WERI-Rb-1 (cell line): Measurements from ENCODE around the gene BDP1.
A peak's percentile ranks its signal among the peaks of the same experiment; 100 is the strongest.
"Not testable (repeated sequence)": the region's sequence is repeated elsewhere in the genome, so short reads cannot be mapped to it uniquely, and the experiment has no call there.

Experiments
- DNase-seq: peaks from one replicate; pipeline ENCODE4 v3.0.0-alpha.2; 2020
- H3K27ac ChIP-seq: fragments of 250-450 bp; sonication (Bioruptor Pico); 2 replicates; pipeline ENCODE4 v1.5.1; 2020; ENCODE audit warnings: mild to moderate bottlenecking, moderate library complexity
- H3K27me3 ChIP-seq: fragments of 250-450 bp; sonication (Bioruptor Pico); 2 replicates; pipeline ENCODE4 v1.5.1; 2021; ENCODE audit warnings: mild to moderate bottlenecking, low read depth, moderate library complexity; ENCODE audit not compliant: insufficient read depth, severe bottlenecking
- H3K36me3 ChIP-seq: fragments of 250-450 bp; sonication (Bioruptor Pico); 2 replicates; pipeline ENCODE4 v1.5.1; 2020; ENCODE audit warnings: mild to moderate bottlenecking, moderate library complexity
- H3K4me3 ChIP-seq: 2 replicates; pipeline ENCODE4 v1.5.1; 2011; ENCODE audit warnings: low read depth, mild to moderate bottlenecking, control low read depth, low read length
- H3K9me3 ChIP-seq: fragments of 250-450 bp; sonication (Bioruptor Pico); 2 replicates; pipeline ENCODE4 v1.5.1; 2021; ENCODE audit warnings: mild to moderate bottlenecking, moderate library complexity; ENCODE audit not compliant: severe bottlenecking
- TF ChIP-seq, protein P1 (sequence below): IDR thresholded peaks from 2 replicates; pipeline ENCODE4 v1.5.1; 2011; ENCODE audit warnings: low read depth, mild to moderate bottlenecking, control low read depth, inconsistent platforms, low read length

Gene BDP1

DNA sequence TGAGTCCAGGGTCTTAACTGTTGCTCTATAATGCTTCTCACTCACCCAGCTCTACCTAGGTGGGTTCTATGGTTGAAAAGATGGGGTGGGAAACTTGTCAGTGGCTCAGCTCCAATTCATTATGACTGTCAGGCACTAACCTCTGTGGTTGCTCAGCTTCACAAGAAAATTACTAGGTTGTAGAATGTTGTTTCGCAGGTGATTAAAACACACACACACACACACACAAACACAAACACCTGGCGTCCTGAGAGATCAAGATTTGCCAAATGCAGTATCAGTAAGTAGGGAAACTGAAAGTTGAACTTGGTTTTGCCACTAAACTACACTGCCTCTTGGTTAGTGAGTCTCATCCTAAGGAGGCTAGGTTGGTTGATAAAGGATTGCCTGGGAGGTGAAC is 134.5 kb downstream of the BDP1 start:
- H3K27me3 ChIP-seq, result no peaks in the 10 kb centered on the region
- no peaks in the 10 kb centered on the region for H3K9me3 ChIP-seq
- DNase-seq, result no peak
- H3K36me3 ChIP-seq, result no peaks in the 10 kb centered on the region; the same call in 1 of the 2 replicates
- H3K27ac ChIP-seq, result no peak overlapping the region
- no peak overlapping the region for H3K4me3 ChIP-seq
- TF ChIP-seq, protein P1, sequence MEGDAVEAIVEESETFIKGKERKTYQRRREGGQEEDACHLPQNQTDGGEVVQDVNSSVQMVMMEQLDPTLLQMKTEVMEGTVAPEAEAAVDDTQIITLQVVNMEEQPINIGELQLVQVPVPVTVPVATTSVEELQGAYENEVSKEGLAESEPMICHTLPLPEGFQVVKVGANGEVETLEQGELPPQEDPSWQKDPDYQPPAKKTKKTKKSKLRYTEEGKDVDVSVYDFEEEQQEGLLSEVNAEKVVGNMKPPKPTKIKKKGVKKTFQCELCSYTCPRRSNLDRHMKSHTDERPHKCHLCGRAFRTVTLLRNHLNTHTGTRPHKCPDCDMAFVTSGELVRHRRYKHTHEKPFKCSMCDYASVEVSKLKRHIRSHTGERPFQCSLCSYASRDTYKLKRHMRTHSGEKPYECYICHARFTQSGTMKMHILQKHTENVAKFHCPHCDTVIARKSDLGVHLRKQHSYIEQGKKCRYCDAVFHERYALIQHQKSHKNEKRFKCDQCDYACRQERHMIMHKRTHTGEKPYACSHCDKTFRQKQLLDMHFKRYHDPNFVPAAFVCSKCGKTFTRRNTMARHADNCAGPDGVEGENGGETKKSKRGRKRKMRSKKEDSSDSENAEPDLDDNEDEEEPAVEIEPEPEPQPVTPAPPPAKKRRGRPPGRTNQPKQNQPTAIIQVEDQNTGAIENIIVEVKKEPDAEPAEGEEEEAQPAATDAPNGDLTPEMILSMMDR, result no peak

DNA sequence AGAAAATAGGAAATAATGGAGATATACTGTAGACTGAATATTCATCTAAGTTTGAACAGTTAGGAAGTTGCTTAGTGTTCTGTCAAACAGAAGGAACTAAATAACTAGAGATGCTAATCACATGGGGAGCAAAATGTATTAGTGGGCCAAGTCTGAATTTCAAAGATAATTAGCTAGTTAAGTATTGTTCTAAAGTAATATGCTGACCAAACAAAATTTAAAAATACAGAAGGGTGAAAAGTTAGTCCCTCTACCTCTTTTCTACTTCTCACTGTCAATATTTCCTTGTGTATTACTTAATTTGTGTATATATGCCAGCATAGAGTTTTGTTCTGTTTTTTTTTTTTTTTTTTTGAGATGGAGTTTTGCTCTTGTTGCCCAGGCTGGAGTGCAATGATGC is 135.6 kb downstream of the BDP1 start:
- Histone ChIP-seq H3K27me3 (no peaks in the 10 kb centered on the region), H3K27ac (no peak overlapping the region), H3K4me3 (no peak overlapping the region), H3K9me3 (no peaks in the 10 kb centered on the region), H3K36me3 (no peaks in the 10 kb centered on the region; the same call in 1 of the 2 replicates)
- TF ChIP-seq, protein P1, result no peak
- no peak for DNase-seq

DNA sequence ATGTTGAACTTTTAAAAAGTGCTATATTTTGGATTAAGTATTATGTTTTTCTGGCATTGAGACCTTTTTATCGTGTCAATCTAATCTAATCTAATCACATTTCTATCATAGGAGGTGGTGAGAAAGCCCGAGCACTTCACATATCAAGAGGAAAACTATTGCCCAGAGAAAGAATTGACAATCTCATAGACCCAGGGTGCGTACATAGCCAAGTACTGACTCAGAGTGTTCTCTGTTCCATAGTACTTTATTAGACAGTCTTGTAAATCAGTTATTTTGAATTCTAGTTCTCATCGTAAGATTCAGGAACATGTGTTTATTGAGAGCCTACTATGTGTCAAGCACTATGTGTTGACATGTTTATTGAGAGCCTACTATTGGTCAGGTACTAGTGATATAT is 140.7 kb downstream of the BDP1 start:
- Histone ChIP-seq H3K4me3 (no peak overlapping the region), H3K27ac (no peak overlapping the region), H3K9me3 (no peaks in the 10 kb centered on the region), H3K27me3 (no peaks in the 10 kb centered on the region), H3K36me3 (peaks cover 28% of the 10 kb centered on the region)
- TF ChIP-seq, protein P1, result no peak
- no peak for DNase-seq

DNA sequence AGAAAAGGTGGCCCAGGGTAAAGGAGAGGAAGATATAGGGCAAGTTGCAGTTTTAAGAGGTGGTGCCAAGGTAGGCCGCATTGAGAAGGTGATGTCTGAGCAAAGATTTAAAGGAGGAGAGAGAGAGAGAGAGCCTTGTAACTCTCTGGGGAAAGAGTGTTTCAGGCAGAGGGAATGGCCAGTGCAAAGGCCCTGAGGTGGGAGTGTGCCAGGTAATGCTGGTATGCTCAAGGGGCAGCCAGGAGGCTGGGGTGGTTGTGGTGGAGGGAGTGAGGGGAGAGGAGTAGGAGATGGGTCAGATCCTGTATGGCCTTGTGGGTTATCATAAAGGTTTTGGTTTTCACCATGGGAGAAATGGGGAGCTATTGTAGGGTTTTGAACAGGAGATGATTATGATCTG is 141.6 kb downstream of the BDP1 start:
- H3K9me3 ChIP-seq, result no peaks in the 10 kb centered on the region
- H3K27me3 ChIP-seq, result no peaks in the 10 kb centered on the region
- H3K36me3 ChIP-seq, result peaks cover 28% of the 10 kb centered on the region
- no peak for DNase-seq
- no peak overlapping the region for H3K27ac ChIP-seq
- TF ChIP-seq, protein P1, result no peak
- H3K4me3 ChIP-seq, result no peak overlapping the region

DNA sequence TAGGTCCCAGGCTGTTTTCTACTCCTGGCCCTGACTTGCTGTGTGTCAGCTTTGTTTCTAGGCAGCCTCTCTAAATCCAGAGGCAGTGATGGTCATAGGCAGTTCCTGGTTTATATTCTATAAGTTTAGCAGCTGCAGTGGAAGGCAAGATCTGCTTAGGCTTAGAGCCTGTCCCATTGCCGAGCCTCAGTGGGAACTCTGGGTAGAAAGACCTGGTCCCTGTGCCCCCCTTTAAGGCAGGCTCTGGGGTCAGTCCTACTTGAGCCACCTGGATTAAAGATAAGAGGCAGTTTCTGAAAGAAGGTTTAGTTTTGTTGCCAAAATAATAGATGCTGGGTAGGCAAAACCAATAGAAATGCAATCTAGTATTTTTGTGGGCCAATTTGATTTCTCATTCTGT is 145.3 kb downstream of the BDP1 start:
- DNase-seq, result no peak
- Histone ChIP-seq H3K27me3 (no peaks in the 10 kb centered on the region), H3K4me3 (no peak overlapping the region), H3K27ac (no peak overlapping the region), H3K9me3 (no peaks in the 10 kb centered on the region), H3K36me3 (peaks cover 31% of the 10 kb centered on the region)
- TF ChIP-seq, protein P1, result no peak

DNA sequence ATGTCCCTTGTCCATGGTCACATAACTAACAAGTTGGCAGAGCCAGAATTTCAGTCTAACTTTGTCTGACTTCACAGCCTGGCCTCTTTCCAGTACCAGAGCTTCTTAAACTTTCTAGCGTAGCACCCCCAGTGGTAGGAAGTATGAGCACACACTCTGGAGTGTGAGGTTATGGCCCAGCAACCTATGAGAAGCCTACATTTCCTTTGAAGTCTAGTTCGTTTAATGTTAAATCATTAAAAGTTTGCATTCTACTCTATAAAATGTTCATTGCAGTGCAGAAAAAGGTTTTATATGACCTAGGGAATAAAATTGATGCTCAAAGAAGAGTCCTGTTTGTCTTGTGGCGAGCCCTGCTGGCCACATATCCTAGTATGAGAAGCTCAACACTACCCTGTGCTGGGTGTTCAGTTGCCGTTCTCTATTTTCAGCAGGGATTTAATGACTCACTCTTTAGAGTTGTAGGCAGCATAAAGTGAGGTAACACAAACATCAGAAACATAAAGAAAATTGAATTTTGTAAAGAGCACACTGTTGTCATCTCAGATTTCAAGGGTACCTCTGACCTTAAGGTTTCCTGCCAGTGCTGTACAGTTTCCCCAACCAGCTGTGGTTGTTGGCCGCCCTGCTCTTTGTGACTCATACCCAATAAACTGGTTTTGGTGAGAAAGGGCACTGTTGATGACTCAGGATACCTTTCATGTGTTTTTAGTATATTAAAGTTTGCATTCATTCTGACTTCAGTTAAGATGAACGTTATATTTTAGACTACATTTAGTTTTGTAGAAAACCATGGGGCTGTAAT is 146.0 kb downstream of the BDP1 start:
- Histone ChIP-seq H3K27me3 (no peaks in the 10 kb centered on the region), H3K9me3 (no peaks in the 10 kb centered on the region), H3K36me3 (peaks cover 28% of the 10 kb centered on the region), H3K27ac (no peak overlapping the region), H3K4me3 (no peak overlapping the region)
- DNase-seq, result peak; percentile 34
- TF ChIP-seq, protein P1, result peak; percentile 72

DNA sequence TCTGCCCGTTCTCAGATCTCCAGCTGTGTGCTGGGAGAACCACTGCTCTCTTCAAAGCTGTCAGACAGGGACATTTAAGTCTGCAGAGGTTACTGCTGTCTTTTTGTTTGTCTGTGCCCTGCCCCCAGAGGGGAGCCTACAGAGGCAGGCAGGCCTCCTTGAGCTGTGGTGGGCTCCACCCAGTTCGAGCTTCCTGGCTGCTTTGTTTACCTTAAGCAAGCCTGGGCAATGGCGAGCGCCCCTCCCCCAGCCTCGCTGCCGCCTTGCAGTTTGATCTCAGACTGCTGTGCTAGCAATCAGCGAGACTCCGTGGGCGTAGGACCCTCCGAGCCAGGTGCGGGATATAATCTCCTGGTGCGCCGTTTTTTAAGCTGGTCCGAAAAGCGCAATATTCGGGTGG is 154.5 kb downstream of the BDP1 start:
- not testable (repeated sequence) for H3K27ac ChIP-seq, H3K4me3 ChIP-seq, H3K36me3 ChIP-seq, DNase-seq, H3K9me3 ChIP-seq, H3K27me3 ChIP-seq
